ENCODE data around the gene ABHD12.
"Not testable (repeated sequence)": the region's sequence is repeated elsewhere in the genome, so short reads cannot be mapped to it uniquely, and the experiment has no call there.

The ABHD12 gene

GRCh38 chr20:25353747-25354705 lies 36.6 kb downstream of the ABHD12 start:
- no peak for DNase-seq (ENCODE audit: low read depth in 2 of 2)

- no peak for DNase-seq (ENCODE audit: low read depth in 2 of 2)
Observed at GRCh38 chr20:25353353-25353746, 37.3 kb downstream of the ABHD12 start.

- DNase-seq (ENCODE audit: low read depth in 2 of 2), result no peak
Observed at GRCh38 chr20:25352746-25353145, 37.9 kb downstream of the ABHD12 start.

- no peak for DNase-seq (ENCODE audit: low read depth in 2 of 2)
Observed at GRCh38 chr20:25351024-25351360, 39.6 kb downstream of the ABHD12 start.

GRCh38 chr20:25346349-25346748 lies 44.3 kb downstream of the ABHD12 start:
- DNase-seq (ENCODE audit: low read depth in 2 of 2), result no peak

GRCh38 chr20:25345721-25346120 lies 44.9 kb downstream of the ABHD12 start:
- no peak for DNase-seq (ENCODE audit: low read depth in 2 of 2)

- no peak for DNase-seq (ENCODE audit: low read depth in 2 of 2)
Observed at GRCh38 chr20:25344634-25345033, 46.0 kb downstream of the ABHD12 start.

GRCh38 chr20:25341716-25342680 lies 48.6 kb downstream of the ABHD12 start:
- DNase-seq (ENCODE audit: low read depth in 2 of 2), result no peak

- DNase-seq (ENCODE audit: low read depth in 2 of 2), result no peak
Observed at GRCh38 chr20:25340380-25340779, 50.3 kb downstream of the ABHD12 start.

GRCh38 chr20:25339608-25340007 lies 51.0 kb downstream of the ABHD12 start:
- DNase-seq (ENCODE audit: low read depth in 2 of 2), result no peak

- DNase-seq (ENCODE audit: low read depth in 2 of 2), result no peak
Observed at GRCh38 chr20:25338112-25339023, 52.3 kb downstream of the ABHD12 start.

GRCh38 chr20:25336561-25337422 lies 53.8 kb downstream of the ABHD12 start:
- DNase-seq (ENCODE audit: low read depth in 2 of 2), result no peak

- not testable (repeated sequence) for DNase-seq (ENCODE audit: low read depth in 2 of 2)
Observed at GRCh38 chr20:25334972-25335371, 55.7 kb downstream of the ABHD12 start.

- no peak for DNase-seq (ENCODE audit: low read depth in 2 of 2)
Observed at GRCh38 chr20:25328954-25329498, 61.6 kb downstream of the ABHD12 start.

GRCh38 chr20:25327521-25328235 lies 63.0 kb downstream of the ABHD12 start:
- no peak for DNase-seq (ENCODE audit: low read depth in 2 of 2)

GRCh38 chr20:25325997-25326396 lies 64.6 kb downstream of the ABHD12 start:
- DNase-seq (ENCODE audit: low read depth in 2 of 2), result no peak

- no peak for DNase-seq (ENCODE audit: low read depth in 2 of 2)
Observed at GRCh38 chr20:25325073-25325472, 65.6 kb downstream of the ABHD12 start.

- DNase-seq (ENCODE audit: low read depth in 2 of 2), result no peak
Observed at GRCh38 chr20:25324412-25324811, 66.2 kb downstream of the ABHD12 start.

- DNase-seq (ENCODE audit: low read depth in 2 of 2), result no peak
Observed at GRCh38 chr20:25323496-25324246, 67.0 kb downstream of the ABHD12 start.
